AG09309 (cell line): ENCODE results near the gene SDK1.

ENCODE experiments used
- DNase-seq: peaks from one replicate; pipeline ENCODE4 v3.0.0-alpha.2; 2010; ENCODE audit warnings: low read depth
- H3K4me3 ChIP-seq: 2 replicates; pipeline ENCODE4 v1.5.1; 2011; ENCODE audit warnings: mild to moderate bottlenecking, low read depth, low read length, moderate library complexity; ENCODE audit not compliant: control insufficient read depth
- TF ChIP-seq, protein P1 (sequence below): IDR thresholded peaks from 2 replicates; pipeline ENCODE4 v1.5.1; 2011; ENCODE audit warnings: mild to moderate bottlenecking, low read depth, low read length, inconsistent platforms; ENCODE audit not compliant: insufficient read depth, control insufficient read depth; ENCODE audit errors: missing control alignments

SDK1 gene

DNA sequence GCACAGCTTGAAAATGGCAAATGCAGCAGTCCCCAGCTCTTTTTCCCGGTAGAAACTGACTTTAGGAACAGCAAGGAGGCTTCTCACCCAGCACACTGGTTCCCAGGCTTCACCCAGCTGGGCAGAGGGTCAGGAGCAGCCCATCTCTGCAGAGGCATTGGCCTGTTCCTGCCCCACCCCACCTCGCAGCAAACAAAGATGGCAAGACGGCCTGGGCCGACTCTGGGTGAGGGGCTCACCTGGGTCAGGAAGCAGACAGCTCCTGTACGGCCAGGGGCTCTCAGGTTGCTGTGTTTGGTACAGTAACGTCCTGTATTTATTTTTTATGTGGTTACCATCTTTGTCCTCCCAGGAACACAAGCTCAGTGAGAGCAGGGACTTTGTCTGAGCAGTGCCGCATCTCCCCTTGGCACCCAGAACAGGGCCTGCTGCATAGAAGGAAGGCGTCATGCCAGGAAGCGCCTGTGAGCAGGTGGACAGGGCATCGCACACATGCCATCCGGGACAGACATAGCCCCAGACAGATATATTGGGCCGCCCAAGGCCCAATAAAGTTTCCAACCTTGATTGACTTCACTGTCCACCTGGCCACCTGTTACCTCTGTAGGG is 796.1 kb downstream of the SDK1 start:
- no peak for DNase-seq
- H3K4me3 ChIP-seq = no peak overlapping the region
- TF ChIP-seq, protein P1, sequence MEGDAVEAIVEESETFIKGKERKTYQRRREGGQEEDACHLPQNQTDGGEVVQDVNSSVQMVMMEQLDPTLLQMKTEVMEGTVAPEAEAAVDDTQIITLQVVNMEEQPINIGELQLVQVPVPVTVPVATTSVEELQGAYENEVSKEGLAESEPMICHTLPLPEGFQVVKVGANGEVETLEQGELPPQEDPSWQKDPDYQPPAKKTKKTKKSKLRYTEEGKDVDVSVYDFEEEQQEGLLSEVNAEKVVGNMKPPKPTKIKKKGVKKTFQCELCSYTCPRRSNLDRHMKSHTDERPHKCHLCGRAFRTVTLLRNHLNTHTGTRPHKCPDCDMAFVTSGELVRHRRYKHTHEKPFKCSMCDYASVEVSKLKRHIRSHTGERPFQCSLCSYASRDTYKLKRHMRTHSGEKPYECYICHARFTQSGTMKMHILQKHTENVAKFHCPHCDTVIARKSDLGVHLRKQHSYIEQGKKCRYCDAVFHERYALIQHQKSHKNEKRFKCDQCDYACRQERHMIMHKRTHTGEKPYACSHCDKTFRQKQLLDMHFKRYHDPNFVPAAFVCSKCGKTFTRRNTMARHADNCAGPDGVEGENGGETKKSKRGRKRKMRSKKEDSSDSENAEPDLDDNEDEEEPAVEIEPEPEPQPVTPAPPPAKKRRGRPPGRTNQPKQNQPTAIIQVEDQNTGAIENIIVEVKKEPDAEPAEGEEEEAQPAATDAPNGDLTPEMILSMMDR = no peak

DNA sequence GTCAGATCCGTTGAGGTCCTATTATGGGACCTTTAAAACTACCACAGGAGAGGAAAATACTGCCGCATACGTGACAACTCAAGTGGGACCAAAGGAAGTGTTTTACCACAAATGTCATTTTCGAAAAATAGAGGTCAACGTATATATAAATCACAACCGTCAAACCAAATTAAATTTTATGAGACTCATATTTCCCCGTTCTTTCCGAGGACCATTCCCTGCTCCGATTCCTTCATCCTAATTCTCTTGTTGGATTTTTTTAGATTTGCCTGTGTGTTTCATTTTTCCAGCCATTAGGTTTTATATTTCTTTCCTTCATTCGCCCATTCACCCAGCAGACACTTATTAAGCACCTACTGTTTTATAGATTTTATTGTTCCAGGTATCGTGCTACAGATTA is 797.1 kb downstream of the SDK1 start:
- no peak for DNase-seq
- TF ChIP-seq, protein P1 = no peak
- H3K4me3 ChIP-seq = no peak overlapping the region

DNA sequence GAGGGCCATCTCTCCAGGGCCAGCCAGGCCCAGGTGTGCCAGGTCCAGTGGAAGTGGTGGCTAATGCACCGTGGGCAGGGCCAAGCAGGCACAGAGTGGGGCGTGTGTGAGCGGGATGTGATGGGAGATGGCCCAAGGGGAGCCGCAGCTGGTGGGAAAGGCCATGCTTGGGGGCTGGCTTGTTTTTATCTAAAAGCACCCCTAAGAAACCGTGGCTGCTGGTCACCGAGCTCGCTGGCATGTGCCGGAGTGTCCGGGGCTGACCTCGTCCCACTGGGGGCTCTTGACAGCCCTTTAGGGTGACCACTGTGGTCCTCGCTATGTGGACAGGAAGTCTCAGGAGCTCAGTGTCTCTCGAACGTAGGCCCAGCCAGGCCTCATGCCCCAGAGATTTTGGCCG is 798.6 kb downstream of the SDK1 start:
- no peak overlapping the region for H3K4me3 ChIP-seq
- DNase-seq = no peak
- TF ChIP-seq, protein P1 = no peak

DNA sequence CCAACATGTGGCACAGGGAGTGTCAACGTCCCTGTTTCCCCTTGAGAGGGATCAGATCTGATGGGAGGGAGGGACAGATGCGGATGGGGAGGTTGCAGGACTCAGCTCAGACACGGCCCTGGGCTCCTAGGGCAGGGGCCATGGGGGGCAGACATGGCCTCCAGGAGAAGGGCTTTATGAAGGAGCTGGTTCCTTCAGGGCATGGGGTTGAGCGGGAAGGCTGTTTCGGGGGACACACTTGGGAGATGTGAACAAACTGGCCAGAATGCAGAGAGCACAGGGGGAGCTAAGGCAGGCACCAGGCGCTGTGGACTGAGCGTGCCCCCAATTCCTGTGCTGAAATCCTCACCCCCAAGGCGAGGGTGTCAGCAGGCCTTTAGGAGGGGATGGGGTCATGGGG is 799.1 kb downstream of the SDK1 start:
- no peak for DNase-seq
- TF ChIP-seq, protein P1 = no peak
- H3K4me3 ChIP-seq = no peak overlapping the region

DNA sequence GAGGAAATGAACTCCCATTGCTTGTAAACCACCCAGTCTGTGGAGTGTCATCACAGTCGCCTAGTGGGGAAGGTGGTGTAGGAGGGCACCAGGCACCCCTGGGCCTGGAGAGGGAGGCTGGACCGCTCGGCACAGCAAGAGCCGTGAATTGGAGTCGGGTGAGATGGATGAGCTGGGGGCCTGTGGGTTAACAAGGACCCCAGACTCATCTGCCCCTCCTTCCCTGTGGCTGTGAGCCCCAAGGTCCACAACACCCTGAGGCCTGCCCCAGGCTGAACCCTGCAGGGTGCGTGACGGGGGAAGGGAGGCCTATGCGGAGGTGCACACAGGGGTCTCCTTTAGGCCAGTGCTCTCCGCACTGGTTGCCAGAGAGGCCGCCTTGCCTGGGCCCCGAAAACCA is 799.6 kb downstream of the SDK1 start:
- TF ChIP-seq, protein P1 = no peak
- no peak overlapping the region for H3K4me3 ChIP-seq
- no peak for DNase-seq

DNA sequence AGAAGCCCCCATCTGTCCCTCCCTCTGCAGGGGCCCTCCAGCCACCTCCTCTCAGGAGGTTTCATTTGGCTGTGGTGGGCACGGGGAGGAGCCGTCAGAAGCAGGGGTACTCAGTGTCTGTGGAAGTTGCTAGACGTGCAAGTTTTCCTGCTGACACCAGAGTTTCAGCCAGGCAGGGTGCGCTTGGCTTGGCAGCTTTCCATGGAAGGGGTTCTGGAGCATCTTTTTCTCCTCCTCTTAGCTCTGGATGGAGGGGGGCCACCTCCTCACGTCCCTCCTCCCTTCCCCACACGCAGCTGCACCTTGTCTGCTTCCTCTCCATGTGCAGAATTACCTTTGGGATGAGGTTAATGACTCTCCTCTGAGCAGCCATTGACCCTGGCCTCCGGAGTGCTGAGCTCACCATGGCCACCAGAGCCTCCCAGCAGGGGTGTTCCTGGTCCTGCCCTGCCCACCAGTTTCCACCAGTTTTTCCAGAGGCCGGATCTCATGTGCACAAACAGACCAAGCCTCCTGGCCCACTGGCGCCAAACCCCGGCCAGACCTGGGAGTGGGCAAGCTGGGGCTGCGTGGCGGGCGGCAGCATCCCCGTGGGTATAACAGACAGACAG is 801.3 kb downstream of the SDK1 start:
- DNase-seq = no peak
- no peak overlapping the region for H3K4me3 ChIP-seq
- TF ChIP-seq, protein P1 = no peak
